GM21737 (cell line): ENCODE data around the gene SLC6A18.

Source experiments
- ATAC-seq: cut with Tn5 transposase; IDR thresholded peaks from one replicate; pipeline ENCODE4 v1.9.1; 2021; ENCODE audit warnings: mild to moderate bottlenecking, moderate library complexity; ENCODE audit not compliant: unreplicated experiment

Gene SLC6A18

DNA sequence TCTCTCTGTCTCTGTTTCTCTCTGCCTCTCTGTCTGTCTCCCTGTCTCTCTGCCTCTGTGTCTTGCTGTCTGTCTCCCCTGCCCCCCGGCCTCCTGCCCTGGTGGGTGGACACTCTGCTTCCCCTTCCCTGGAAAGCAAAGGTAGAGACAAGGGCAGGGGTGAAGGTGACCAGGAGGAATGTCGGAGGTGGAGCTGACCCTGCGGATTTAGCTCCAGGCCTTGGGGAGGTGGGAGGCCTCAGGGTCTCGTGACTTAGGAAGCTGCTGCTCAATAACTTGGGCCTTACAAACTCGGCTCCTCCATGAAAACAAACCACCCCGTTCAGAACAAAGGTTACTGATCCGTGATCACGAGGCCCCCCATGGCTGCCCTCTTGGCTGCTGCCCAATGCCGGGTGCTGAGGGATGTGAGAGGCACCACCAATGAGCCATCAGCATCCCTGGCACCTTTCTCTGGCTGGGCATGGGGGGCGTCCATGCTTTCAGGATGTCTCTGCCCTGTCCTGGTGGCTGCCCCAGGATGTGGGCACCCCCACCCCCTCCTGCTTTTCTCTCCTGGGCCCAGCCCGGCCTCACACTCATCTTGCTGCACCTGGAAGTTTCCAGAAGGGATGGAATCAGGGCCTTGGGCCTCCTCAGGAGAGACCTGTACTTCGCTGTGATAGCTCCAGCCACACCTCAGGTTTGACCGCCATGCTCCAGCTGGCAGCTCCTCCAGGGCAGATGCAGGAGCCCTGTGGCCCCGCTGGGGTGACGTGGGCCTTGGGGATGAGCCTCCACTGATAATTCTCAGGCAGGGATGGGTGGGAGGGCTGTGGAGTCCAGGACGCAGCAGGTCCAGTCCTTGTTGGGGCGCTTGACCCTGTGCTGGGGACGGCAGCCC, 38.6 kb upstream of the SLC6A18 start:
- ATAC-seq, result no peak

DNA sequence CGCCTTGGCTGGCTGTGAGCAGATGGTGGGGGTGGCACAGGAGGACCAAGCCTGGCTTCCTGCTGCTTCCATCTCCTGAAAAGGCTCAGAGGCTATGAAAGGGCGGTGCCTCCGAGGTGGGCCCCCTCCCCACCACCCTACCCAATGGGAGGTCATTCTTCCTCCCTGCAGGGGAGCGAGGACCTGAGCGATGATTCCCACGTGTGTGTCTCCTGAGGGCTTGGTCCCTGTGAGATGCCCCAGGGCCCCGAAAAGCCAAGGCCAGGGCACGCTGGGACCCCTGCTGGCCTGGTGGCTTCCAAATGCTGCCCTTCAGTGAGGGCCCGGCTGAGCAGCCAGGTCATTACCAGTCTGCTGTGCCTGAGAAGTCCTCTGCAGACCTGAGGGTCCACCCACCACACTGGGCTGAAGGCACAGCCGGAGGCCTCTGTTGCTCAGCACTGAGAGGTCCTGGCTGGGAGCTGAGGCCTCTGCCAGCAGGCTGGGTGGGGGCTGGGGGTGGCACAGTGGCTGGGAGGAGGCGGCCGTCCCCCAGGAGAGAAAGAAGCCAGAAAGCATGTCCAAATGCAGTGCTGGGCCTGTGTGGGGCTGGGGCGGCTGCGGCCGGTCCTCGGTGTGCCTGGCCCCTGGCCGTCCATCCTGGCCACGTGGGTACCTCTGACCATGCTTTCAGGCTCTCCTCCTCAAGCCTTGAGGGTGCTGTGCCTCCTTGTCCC, 37.8 kb upstream of the SLC6A18 start:
- no peak for ATAC-seq

DNA sequence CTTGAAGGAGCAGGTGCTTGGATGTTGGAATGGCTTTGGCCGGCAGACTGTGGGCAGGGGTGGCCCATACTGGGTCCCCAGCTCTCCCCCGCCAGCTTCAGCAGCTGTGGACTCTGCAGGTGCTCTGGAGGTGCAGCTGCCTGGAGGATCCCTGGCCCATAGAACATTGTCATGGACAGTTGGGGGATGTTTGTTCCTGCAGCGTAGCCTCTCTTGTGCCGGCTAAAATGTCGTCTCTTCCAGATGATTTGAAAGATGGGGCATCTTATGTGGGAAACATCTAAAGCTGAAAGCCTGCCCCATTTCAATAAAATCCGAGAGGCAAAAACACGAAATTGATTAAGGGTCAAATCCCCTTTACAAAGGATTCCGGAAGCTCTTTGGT, 37.2 kb upstream of the SLC6A18 start:
- no peak for ATAC-seq

DNA sequence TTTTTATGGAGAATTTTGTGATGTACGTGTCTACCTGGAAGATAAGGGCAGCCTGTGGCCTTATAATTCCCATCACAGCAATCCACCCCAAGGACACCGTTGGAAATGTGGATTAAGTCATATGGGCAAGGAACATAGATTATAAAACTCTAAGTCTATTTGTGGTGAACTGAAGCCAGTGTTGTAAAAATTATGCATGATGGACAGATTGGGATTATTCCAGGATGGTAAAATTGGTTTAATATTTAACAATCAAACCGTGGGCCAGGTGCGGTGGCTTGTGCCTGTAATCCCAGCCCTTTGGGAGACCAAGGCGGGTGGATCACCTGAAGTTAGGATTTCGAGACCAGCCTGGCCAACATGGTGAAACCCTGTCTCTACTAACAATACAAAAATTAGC, 36.7 kb upstream of the SLC6A18 start:
- ATAC-seq, result no peak

DNA sequence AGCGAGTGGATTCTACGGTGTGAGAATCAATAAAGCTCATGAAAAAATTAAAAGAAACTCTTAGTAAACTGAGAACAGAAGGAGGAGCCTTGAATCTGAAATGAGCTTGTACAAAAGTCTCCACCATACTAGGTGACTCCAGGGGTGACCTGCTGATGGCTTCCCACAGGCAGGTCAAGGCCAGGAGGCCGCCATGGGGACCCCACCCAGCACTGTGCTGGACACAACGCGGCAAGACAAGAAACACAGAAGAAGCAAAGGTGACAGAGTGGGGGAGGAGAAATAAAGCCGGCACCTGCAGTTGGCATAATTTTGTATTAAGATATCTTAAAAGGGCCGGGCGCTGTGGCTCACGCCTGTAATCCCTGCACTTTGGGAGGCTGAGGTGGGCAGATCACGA, 35.9 kb upstream of the SLC6A18 start:
- no peak for ATAC-seq

DNA sequence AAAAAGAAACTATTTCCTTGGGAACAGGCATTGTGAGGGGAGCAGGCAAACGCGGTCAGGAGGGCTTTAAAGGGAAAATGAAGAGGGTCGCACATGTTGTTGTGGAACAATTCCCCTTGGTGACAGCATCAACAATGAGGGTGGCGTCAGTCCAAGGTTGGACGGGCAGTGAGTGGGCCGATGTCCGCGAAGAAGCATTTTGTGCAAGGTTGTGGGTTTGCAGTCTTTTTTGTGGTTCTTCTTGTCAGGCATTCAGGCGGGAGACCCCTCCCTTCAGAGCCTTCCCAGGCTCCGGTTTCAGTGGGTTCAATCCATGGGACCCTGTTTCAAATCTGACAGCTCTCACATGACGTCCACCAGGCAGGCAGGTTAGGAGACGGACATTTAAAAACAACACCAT, 34.9 kb upstream of the SLC6A18 start:
- no peak for ATAC-seq

DNA sequence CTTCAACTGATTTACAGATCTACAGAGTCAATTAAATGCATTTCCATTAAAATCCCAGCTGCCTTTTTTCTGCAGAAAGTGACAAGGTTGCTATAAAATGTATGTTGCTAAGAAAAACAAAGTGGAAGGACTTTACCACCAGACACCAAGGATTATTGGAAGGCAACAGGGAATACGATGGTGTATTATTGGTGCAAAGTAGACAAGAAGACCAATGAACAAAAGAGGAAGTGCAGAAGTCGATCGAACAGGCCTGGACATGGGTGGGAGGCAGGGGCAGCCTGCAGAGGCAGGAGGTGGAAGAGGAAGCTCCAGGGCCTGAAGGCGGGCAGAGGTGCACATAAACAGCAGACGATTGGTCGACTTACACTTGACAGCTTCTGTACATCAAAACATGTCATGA, 34.3 kb upstream of the SLC6A18 start:
- no peak for ATAC-seq

DNA sequence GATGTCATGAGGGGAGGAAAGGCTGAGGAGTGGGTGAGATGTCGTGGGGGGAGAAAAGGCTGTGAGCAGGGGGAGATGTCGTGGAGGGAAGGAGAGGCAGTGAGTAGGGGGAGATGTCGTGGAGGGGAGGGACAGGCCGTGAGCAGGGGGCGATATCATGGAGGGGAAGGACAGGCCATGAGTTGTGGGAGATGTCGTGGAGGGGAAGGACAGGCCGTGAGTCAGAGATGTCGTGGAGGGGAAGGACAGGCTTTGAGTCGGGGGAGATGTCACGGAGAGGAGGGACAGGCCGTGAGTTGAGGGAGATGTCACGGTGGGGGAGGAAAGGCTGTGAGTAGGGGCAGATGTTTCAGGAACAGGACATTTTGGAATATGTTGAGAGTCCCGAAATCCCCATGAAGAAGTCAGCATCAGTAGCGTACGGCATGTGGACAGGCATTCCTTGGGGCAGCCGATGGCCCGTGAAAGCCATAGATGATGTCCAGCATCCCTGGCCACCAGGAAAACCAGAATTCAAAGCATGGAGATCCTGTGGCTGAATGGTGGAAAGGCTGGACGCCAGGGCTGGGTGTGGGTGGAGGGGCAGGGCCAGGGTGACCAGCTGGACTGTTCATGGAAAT, 32.1 kb upstream of the SLC6A18 start:
- ATAC-seq, result no peak

DNA sequence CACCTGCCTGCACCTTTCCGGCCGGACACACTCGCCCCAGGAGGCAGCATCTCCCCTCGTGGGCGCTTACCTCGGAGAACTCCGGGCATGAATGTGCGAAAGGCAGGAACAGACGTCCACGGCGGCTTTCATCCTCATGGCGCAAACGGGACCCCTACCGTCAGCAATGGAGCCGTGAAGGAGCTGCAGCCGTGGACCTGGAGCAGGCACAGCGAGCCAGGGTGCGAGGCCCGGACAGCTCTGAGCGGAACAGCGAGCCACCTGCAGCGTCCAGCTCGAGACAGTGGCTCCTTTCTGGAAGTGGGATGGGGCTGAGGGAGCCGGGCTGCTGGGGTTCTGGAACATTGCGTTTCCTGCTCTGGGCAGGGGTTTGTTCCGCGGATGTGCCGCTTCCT, 31.6 kb upstream of the SLC6A18 start:
- ATAC-seq, result no peak

DNA sequence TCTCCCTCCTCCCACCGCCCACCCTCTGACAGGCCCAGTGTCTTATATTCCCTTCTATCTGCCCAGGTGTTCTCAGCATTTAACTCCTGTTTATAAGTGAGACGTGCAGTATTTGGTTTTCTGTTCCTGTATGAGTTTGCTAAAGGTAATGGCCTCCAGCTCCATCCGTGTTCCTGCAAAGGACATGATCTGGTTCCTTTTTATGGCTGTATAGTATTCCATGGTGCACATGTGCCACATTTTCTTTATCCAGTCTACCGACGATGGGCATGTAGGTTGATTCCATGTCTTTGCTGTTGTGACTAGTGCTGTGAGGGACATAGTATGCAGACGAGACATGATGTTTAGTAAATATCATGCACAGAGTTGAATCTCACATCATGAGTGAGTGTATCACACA, 30.8 kb upstream of the SLC6A18 start:
- no peak for ATAC-seq

DNA sequence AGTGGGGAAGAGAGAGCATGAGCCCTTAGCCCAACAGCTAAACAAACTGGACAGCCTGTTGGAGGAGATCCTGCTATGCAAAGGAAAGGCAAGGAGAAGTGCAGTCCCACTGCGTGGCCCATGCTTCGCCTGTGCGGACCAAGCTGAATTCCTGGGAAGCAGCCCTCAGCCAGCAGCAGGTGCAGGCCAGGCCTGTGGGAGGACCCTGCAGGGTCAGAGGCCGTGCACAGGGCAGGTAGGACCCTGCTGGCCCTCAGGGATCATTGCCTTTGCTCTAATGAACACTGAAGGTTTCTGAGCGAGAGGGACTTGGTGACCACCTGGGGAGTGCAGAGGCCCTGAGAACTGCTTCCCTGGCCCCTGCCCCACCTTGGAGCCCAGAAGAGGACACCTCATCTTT, 29.7 kb upstream of the SLC6A18 start:
- ATAC-seq, result no peak

DNA sequence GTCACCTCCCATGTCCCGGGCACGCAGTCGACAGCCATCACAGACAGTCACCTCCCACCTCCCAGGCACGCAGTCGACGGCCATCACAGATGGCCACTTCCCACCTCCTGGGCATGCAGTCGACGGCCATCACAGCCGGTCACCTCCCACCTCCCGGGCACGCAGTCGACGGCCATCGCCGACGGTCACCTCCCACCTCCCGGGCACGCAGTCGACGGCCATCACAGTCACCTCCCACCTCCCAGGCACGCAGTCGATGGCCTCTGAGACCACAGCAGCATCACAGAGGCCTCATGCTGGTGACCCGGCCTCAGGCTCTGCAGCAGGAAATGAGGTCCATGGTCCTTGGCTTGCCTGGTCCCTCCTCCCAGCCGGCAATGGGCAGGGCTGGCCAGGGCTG, 29.3 kb upstream of the SLC6A18 start:
- ATAC-seq, result no peak

DNA sequence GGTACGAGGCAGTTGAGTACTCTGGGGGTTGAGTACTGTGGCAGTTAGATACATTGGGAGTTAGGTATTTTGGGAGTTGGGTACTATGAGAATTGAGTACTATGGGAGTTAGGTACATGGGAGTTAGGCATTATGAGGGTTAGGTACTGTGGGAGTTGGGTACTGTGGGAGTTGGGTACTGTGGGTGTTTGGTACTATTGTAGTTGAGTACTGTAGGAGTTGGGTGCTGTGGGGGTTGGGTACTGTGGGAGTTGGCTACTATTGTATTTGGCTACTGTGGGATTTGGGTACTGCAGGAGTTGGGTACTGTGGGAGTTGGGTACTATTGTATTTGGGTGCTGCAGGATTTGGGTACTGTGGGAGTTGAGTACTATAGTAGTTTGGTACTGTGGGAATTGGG, 28.6 kb upstream of the SLC6A18 start:
- no peak for ATAC-seq

DNA sequence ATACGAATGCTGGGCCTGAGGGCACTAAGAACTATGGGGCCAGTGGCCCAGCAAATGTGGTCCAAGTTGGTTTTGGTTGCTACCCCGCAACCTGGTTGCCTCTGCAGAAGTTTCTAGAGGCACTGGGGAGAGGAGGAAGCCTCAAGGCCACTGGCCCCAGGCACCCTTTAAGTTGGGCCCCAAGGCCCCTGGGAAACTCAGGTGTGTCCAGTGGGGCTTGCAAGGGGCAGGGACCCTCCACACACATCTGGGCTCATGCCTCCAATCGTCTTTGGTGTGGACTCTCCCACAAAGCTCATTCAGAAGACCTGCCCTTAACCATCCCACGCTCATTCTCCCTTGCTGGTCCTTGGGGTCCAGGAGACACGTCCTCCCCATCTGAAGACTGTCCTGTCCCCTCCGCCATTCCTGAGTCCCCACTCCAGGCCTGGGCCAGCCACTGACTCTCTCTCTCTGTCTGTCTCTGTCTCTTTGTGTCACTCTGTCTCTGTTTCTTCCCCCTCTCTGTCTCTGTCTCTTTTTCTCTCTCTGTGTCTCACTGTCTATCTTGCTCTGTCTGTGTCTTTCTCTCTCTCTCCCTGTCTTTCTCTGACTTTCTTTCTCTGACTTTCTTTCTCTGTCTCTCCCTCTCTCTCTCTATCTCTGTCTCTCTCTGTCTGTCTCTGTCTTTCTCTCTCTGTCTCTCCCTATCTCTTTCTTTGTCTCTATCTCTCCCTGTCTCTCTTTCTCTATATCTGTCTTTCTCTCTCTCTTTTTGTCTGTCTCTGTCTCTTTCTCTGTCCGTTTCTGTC, 27.1 kb upstream of the SLC6A18 start:
- no peak for ATAC-seq

DNA sequence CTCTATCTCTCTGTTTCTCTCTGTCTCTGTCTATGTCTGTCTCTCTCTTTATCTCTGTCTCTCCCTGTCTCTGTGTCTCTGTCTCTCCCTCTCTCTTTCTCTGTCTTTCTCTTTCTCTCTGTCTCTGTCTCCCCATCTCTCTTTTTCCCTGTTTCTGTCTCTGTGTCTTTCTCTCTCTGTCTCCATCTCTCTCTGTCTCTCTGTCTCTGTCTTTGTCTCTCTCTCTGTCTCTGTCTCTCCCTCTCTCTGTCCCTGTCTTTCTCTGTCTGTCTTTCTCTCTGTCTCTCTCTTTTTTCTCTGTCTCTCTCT, 25.9 kb upstream of the SLC6A18 start:
- no peak for ATAC-seq

DNA sequence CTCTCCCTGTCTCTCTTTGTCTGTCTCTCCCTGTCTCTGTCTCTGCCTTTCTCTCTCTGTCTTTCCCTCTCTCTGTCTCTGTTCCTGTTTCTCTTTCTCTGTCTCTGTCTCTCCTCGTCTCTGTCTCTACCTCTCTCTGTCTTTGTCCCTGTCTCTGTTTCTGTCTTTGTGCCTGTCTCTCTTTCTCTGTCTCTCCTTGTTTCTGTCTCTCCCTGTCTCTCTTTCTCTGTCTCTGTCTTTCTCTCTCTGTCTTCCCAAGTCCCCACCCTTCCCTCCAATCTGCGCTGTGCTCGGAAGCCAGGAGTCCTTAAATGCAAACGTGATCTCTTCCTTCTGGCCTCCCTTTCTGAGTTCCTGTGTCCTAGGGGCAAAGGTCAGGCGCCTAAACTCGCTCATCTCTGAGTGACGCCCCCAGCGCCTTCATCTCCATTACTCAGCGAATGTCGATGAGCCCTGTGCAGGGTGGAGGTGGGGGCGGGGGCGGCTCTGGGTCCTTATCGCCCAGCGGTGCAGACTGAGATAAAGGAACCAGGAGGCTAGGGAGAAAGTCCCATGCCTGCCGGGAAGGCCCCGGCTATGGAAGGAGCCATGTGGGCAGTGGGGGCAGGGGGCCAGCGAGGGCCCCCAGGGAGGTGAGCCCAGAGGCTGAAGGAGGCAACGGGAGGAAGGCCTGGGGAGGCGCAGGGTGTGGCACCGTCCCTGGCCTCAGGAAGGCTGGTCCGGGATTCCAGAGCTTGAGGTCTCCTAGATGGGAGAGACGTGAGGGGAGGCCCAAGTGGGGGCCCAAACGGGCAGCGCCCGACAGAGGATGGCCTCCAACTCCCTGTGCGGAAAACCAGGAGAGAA, 25.3 kb upstream of the SLC6A18 start:
- no peak for ATAC-seq

DNA sequence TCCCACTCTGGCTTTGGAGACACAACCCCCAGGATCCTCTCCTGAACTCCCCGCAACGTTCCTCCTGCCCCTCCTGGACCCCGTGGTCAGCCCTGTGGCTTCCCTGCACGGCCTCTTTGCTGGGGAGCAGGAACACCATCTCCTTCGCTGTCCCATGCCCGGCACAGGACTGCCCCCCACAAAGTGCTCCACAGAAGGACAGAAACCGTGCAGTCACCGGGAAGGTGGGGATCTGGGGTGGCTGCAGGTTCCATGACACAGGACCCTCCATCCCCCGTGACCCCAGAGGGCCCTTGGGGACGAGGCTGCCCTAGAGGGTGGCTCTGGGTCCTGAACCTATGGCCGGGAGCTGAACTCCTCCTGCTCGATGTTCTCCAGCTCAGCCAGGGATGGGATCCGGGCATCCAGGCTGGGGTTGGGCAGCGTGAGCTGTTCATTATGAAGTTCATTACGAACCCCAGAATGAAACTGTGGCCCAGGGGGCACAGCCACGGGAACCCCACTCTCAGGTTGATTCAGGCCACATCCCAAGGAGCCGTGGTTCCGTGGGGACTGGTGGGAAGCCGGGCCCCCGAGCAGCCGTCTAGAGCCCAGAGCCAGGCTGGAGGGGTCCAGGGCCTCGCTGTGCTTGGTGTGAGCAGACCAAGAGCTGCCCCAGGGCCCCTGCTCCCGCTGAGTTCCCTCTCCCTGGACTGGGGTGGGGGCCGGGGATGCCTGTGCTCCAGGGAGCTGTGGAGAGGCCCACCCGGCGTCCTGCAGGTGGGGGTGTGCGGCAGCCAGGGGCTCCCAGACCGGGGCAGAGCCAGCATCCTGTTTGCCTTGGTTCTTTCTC, 24.5 kb upstream of the SLC6A18 start:
- no peak for ATAC-seq

DNA sequence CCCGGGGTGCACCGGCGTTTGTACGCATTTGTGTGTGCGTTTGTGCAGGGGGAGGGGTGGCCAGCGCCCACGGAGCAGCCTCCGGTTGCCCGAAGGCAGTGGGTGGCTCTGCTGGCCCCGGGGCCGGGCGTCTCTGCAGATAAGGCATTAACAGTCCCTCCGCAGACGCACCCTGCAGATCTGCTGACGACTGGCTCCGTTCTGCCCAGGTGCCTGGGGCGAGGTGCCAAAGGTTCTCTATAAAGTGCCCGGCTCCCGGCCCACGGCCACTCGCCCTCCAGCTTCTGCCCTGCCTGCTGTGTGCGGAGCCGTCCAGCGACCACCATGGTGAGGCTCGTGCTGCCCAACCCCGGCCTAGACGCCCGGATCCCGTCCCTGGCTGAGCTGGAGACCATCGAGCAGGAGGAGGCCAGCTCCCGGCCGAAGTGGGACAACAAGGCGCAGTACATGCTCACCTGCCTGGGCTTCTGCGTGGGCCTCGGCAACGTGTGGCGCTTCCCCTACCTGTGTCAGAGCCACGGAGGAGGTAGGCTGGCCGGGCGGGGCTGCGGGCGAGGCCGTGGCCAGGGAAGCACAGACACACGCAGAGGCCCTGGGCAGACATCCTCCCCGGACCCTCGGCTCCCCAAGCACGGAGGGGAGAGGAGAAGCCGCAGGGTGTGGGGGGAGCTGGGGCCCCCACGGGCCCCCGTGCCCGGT, 23.7 kb upstream of the SLC6A18 start, which contains the start of gene SLC6A19:
Gene SLC6A19, plus strand, starts transcription at position 269 of the 699 bp plus-strand sequence. Its CDS starts 56 bp downstream, at position 325.
- no peak for ATAC-seq
